Esophagus muscularis mucosa (tissue), 4 donors: ENCODE results near the gene ERH.

Experiments used
- CTCF ChIP-seq, 3 experiments: fragments of 200-600 bp in 2 of 3; fragments of 450-650 bp in 1 of 3; sonication (generic) in 2 of 3; IDR thresholded peaks; one replicate each; pipeline ENCODE4 v1.5.1; 2017 to 2019; ENCODE audit warnings: antibody characterized with exemption in 3 of 3, mild to moderate bottlenecking in 2 of 3, moderate library complexity in 1 of 3
- EP300 ChIP-seq: sonication (generic); formaldehyde crosslinking; IDR thresholded peaks from one replicate; pipeline ENCODE4 v1.6.1; 2017; ENCODE audit warnings: antibody characterized with exemption
- POLR2A ChIP-seq: fragments of 450-650 bp; IDR thresholded peaks from one replicate; pipeline ENCODE4 v1.6.1; 2017; ENCODE audit warnings: antibody characterized with exemption, moderate library complexity, mild to moderate bottlenecking, low read depth
- POLR2AphosphoS5 ChIP-seq, 2 donors: sonication (generic); formaldehyde crosslinking; IDR thresholded peaks; one replicate each; pipeline ENCODE4 v1.6.1; 2017; ENCODE audit warnings: antibody characterized with exemption in 2 of 2

- TF ChIP-seq CTCF (IDR thresholded peaks at IDR 0.05): no peak
- TF ChIP-seq POLR2A: no peak
- TF ChIP-seq EP300: no peak
- TF ChIP-seq POLR2AphosphoS5 (IDR thresholded peaks at IDR 0.05): no peak
These were observed 45.3 kb upstream of the ERH start for GRCh38 chr14:69443296-69443805.
